ENCODE data around the gene SLC29A1. TPM values are rescaled to one million over a fixed set of nuclear protein-coding genes. Genes with fewer than 3 reads are reported as not detected.
"Not testable (repeated sequence)": the region's sequence is repeated elsewhere in the genome, so short reads cannot be mapped to it uniquely, and the experiment has no call there.

Gene SLC29A1
- total RNA-seq: 170 TPM
- long read RNA-seq, transcript SLC29A1-209 (13 exons, 2,318 nt): major isoform, 61 of 207 reads
- long read RNA-seq, transcript SLC29A1-201 (12 exons, 2,159 nt): minor isoform, 15 of 207 reads
- long read RNA-seq, transcript SLC29A1-206 (13 exons, 2,183 nt): minor isoform, 30 of 207 reads
- long read RNA-seq, partial matches to known transcripts: 22 of 207 reads
- long read RNA-seq, other reads (novel, unspliced or antisense): 75 of 207 reads

DNA sequence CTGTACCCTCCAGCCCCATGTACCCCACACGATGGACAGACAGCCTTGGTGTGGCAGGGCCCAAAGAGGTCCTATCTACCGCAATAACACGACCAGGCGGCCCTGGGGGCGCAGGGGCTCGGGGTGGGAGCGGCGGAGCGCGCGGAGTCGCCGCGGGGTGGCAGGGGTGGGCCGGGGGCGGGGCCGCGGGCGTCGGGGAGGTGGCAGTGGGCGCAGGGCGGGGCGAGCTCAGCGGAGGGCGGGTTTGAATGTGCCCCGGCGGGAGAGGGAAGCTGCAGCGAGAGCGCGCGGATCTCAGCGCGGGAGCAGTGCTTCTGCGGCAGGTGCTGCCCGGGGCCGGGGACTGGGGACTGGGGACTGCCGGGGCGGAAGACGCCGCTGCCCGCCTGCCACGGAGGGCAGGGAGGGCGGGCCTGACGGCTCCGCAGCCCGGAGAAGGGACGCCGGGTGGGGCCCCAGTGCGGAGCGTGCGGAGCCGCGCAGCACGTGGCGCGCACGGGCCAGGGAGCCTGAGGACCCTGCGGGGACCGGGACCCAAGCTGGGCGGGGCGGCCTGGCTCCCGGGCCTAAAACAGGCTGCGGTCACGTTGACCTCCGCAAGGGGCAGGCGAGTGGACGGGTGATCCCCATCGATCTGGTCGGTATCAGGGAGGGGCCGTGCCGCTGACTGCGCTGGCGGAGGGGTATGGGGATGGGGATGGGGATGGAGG is at the start of gene SLC29A1:
Gene SLC29A1, plus strand, starts transcription at position 277 of the 710 bp plus-strand sequence. CDS start 3,719 bp downstream, outside the sequence.
- ATAC-seq (peak; percentile 28), DNase-seq (ENCODE audit: missing footprints) (peak; percentile 87)
- intact Hi-C loops (cut with DNase I): loop anchor here (10.0 kb wide), 1 partner anchor 449 kb away; the partner anchor contains the start of gene VEGFA

DNA sequence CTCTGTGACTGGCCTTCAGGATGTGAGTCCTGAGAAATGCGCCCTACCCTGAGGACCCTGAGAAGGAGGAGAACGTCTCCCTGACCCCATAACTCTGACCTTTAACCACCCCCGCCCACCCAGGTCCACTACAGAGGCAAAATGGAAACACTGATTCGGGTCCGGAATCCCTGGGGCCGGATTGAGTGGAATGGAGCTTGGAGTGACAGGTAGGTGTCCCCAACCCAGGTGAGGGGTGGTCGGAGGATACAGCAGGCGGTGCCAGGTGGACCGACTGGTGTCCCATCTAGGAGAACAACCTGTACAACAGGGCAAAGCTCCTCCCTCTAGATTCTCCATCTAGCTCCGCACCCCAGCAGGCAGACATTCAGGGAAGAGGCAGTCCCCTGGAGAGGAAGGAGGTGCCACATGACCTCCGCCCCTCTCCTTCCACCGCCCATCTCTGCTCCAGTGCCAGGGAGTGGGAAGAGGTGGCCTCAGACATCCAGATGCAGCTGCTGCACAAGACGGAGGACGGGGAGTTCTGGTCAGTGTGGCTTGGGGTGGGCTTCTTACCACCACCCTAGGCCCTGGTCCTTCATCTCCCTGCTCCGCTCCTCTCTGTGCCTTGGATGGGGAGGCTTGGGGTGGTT is 47.1 kb upstream of the SLC29A1 start:
- ATAC-seq (no peak), DNase-seq (ENCODE audit: missing footprints) (peak; percentile 66)
- intact Hi-C loops (cut with DNase I): no loop called here

DNA sequence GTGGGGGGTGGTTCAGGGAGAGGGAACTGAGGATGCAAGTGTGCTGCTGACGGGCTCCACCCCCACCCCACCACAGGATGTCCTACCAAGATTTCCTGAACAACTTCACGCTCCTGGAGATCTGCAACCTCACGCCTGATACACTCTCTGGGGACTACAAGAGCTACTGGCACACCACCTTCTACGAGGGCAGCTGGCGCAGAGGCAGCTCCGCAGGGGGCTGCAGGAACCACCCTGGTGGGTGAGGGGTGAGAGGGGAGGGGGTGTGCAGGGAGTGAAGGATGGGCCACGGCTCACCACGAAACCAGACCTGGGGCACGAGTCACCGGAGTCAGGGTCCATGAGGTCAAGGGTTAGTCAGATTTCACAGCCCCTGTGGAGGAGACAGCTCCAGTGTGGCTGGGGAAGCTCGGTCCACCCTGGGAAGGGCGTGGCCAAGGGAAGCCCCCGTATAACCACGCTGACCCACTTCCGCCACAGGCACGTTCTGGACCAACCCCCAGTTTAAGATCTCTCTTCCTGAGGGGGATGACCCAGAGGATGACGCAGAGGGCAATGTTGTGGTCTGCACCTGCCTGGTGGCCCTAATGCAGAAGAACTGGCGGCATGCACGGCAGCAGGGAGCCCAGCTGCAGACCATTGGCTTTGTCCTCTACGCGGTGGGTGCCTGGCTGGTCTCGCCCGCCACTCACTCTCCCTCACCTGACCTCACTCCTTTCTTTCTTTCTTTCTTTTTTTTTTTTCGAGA is 46.5 kb upstream of the SLC29A1 start:
- intact Hi-C loops (cut with DNase I): no loop called here
- ATAC-seq (no peak), DNase-seq (ENCODE audit: missing footprints) (no peak)

DNA sequence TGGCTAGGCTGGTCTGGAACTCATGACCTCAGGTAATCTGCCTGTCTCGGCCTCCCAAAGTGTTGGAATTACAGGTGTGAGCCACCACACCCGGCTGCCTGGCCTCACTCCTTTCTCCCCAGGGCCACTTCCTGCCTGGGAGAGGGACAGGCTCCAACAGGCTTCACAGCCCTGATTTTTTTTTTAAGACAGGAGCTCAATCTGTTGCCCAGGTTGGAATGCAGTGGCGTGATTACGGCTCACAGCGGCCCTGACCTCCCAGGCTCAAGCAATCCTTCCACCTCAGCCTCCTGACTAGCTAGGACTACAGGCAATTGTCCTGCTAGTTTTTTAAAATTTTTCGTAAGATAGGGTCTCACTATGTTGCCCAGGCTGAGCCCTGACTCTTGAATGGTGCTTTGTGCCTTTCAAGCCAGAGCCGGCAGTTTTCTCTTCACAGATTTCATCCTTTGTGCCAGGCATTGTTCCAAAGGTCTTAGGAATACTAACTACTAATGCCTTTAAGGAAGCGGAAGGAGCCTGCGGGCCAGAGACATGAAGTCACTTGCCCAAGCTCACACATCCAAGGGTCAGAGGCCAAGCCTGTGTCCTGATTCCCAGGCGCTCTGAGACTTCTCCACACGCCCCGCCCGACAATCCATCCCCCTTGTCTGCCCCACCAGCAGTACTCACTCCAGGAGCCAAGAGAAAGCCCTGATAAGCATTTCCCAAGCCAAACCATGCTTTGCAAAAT is 45.5 kb upstream of the SLC29A1 start:
- intact Hi-C loops (cut with DNase I): no loop called here
- ATAC-seq (peak; percentile 94), DNase-seq (ENCODE audit: missing footprints) (peak; percentile 87)

DNA sequence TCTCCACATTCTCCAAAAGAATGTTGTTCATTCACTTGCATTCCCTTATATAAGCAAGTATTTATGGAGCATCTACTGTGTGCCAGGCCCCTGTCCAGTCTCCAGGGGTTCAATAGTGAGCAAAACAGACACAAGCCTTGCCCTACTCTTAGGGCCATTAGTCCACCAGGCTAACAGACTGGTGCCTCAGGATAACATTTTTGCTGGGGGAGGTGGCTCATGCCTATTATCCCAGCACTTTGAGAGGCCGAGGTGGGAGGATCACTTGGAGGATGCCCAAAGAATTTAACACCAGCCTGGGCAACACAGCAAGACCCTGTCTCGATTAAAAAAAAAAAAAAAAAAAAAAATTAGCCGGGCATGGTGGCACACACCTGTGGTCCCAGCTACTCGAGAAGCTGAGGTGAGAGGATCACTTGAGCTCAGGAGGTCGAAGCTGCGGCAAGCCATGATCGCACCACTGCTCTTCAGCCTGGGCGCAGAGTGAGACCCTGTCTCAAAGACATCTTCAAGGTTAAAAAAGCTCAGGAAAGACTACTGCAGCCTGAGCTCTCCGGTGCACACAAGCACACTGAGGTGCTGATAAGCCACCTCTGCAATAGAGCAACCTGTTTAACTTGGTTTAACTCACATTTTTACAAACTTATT is 44.8 kb upstream of the SLC29A1 start:
- intact Hi-C loops (cut with DNase I): no loop called here
- no peak for DNase-seq (ENCODE audit: missing footprints)
- ATAC-seq: peak; percentile 6

DNA sequence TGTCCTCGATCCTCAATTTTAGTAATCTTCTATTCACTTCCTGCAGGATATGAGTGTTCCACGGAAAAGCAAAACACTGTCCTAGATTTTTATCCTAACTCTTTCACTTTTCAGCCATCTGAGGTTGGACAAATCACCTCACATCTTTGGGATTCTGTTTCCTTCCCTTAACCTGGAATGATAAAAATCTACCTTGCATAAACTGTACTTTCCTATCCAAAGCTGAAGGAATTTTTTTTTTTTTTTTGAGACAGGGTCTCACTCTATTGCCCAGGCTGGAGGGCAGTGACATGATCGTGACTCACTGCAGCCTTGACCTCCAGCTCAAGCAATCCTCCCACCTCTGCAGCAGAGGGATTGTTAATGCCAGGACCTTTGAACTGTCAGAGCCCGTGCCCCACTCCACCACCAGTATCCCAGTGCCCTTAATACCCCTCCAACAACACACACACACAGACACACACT is 44.3 kb upstream of the SLC29A1 start:
- intact Hi-C loops (cut with DNase I): no loop called here
- no peak for ATAC-seq

DNA sequence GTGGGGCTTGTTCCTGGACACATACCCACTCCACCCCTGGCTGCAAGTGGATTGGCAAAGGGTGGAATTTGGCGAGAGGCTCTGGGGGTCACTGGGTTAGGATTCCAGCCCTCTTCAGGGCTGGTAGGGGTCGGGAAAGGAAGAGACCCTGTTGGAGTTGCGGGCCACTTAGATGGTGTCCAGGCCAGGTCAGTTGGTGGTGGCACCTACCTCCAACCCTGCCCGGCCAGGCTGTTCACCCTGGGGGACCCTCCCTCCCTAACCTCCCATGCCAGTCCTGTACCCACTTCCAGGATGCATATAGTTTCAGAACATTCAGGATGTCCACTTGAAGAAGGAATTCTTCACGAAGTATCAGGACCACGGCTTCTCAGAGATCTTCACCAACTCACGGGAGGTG is 43.7 kb upstream of the SLC29A1 start:
- DNase-seq (ENCODE audit: missing footprints) (no peak), ATAC-seq (no peak)
- intact Hi-C loops (cut with DNase I): no loop called here

More for the DNA sequence above, 44.3 kb upstream of the SLC29A1 start:
- DNase-seq (ENCODE audit: missing footprints): no peak

DNA sequence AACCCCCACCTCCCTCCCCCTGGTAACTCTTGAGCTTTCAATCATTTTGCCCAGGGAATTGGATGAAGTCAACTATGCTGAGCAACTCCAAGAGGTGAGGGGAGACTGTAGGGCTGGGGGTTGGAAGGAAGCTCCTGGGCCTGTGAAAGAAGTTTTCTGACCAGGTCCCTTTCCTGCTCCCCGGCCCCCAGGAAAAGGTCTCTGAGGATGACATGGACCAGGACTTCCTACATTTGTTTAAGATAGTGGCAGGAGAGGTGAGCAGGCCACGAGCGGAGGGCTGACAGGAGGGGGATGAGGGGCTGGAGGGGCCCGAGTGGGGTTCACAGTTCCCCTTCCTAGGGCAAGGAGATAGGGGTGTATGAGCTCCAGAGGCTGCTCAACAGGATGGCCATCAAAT is 43.0 kb upstream of the SLC29A1 start:
- ATAC-seq (no peak), DNase-seq (ENCODE audit: missing footprints) (no peak)
- intact Hi-C loops (cut with DNase I): no loop called here

DNA sequence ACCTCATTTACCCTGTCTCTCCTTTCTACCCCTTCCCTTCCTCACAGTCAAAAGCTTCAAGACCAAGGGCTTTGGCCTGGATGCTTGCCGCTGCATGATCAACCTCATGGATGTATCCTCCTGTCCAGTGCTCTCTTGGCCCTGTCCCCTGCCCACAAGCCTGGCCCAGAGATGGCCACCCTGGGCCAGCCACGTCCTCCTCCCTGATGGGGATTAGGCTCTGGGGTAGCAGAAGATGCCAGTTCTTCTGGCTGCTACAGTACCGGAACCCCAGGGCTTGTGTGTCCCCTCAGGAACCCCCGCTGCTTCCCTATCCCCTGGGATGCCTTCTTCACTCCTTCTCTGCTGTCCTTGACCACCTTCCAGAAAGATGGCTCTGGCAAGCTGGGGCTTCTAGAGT is 42.5 kb upstream of the SLC29A1 start:
- intact Hi-C loops (cut with DNase I): no loop called here
- no peak for DNase-seq (ENCODE audit: missing footprints)
- ATAC-seq: no peak

DNA sequence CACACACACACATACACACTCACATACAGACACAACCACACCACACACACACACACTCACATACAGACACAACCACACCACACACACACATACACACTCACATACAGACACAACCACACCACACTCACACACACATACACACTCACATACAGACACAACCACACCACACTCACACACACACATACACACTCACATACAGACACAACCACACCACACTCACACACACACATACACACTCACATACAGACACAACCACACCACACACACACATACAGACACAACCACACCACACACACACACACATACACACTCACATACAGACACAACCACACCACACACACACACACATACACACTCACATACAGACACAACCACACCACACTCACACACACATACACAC is 41.6 kb upstream of the SLC29A1 start:
- ATAC-seq; DNase-seq (ENCODE audit: missing footprints); intact Hi-C loops (cut with DNase I): not testable (repeated sequence)

DNA sequence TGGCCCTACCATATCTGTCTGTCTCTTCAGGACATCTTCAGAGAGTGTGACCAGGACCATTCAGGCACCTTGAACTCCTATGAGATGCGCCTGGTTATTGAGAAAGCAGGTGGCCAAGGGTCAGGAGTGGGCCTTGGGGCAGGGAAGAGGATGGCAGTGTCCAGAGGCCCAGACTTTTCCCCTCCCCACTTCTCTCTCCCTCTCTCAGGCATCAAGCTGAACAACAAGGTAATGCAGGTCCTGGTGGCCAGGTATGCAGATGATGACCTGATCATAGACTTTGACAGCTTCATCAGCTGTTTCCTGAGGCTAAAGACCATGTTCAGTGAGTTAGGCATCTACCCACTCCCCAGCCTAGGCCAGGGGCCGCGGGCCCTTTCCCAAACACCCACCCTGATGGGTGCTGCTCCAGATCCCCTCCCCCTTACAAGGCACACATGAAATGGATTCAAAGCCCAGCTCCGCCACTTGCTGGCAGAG is 40.4 kb upstream of the SLC29A1 start:
- ATAC-seq (no peak), DNase-seq (ENCODE audit: missing footprints) (no peak)
- intact Hi-C loops (cut with DNase I): no loop called here

DNA sequence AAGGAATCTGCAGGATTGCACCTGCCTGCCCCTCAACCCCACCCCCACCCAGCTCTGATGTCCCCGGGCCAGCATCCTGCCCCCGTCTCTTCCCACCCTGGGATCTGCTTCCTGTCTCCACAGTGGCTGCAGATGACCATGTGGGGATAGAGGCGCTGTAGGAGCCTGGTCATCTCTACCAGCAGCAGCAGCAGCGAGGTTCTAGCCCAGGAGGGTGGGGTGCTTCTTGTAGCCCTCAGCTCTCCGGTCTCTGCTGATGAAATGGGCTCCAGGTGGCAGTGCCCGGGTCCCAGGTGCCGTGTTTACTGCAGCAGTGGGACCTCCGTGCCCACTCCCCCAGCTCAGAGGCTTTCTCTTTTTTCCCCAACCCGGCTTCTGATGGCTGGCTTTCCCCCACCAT is 39.6 kb upstream of the SLC29A1 start:
- intact Hi-C loops (cut with DNase I): no loop called here
- ATAC-seq (no peak), DNase-seq (ENCODE audit: missing footprints) (no peak)

DNA sequence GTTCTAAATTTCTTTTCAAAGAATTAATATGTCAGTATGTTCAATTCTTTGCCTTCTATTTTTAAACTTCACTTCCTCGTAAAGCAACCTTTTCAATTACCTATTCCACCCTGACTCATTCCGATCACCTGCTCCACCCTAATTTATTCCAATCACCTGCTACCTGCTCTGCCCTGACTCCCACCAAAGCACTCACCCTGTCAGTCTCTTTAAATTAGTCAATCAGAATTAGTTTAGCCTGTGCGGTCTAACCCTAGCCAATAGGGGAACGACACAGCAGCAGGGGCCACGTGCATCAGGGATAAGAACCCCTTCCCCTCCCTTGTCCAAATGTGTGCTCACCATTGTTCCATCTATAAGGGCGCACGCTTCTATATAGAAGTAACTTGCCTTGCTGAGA is 38.0 kb upstream of the SLC29A1 start:
- ATAC-seq; DNase-seq (ENCODE audit: missing footprints); intact Hi-C loops (cut with DNase I): not testable (repeated sequence)

DNA sequence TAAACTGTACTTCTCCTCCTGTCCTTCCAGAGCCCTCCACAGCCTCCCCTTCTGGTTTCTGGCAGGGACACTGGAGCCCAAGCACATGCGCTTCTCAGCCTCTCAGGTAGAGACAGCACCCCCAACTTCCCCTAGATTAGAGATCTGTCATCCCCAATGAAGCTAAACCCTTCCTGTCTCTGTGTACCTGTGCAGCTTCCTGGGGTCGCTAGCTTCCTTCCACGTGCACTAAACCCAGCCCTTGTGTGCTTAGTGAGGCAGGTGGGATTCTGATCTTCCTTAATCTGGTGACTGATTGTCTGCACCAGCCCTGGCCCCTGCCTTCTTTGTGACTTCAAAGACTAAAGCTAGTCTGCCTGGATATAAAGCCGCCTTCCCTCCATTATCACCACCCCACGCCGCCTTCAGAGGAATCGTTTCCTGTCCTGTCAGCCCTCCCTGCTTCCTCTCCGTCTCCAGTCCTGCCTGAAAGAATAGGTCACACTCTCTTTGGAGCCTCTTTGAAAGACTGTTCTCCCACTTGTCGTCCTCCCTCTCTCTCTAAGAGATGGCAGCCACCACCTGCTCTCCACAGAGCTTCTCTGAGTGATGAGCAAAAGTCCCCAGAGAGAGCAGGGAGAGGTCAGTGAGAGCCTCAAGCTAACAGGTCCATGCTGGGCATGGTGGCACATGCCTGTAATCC is 37.3 kb upstream of the SLC29A1 start:
- DNase-seq (ENCODE audit: missing footprints) (no peak), ATAC-seq (no peak)
- intact Hi-C loops (cut with DNase I): no loop called here

DNA sequence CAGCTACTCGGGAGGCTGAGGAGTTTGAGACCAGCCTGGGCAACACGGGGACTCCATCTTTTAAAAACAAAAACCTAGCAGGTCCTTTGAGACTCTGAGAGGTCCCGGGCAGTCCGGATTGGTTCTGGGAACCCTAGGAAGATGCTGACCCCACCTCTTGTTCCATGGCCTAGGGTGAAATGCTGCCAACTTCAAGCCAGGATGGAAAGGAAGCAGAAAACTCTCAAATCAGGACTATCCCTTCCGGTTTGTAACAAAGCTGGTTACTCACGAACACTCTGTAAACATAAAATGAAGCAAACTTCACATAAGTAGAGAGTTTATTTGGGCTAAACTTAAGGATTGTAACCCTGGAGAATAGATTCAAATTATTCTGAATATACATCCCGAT is 36.8 kb upstream of the SLC29A1 start:
- no peak for ATAC-seq
- DNase-seq (ENCODE audit: missing footprints): no peak
- intact Hi-C loops (cut with DNase I): no loop called here

DNA sequence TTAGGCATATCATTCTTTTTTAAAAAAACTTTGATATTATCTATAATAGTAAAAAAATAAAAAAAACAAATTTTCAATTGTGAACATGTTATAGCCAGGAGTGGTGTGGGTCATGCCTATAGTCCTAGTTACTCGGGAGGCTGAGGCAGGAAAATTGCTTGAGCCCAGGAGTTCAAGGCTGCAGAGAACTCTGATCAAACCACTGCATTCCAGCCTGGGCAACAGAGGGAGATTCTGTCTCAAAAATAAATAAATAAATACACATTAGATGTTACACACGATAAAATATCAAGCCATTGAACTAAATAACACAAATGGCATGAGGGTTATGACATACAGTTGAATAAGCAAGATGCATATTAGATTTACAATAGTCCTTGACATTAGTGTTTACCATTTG is 34.6 kb upstream of the SLC29A1 start:
- DNase-seq (ENCODE audit: missing footprints) (no peak), ATAC-seq (no peak)
- intact Hi-C loops (cut with DNase I): no loop called here

DNA sequence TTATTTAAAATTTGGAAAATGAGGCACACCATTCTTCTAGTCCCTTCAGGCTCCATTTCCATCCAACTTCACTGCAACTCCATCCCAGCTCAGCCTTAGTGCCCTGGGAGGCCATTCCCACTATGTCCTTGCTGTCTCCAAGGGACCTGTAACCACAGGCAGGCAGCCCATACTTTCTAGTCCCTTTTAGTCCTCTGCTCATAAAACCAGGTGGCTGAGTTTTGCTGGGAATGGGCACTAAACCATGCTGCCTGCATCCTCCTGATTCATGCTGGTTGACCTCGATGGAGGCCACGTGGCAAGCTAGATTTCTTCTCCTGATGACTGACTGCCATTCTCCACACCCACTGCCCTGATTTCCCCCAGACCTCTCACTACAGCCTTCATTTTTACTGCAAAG is 34.1 kb upstream of the SLC29A1 start:
- DNase-seq (ENCODE audit: missing footprints) (no peak), ATAC-seq (no peak)
- intact Hi-C loops (cut with DNase I): no loop called here

DNA sequence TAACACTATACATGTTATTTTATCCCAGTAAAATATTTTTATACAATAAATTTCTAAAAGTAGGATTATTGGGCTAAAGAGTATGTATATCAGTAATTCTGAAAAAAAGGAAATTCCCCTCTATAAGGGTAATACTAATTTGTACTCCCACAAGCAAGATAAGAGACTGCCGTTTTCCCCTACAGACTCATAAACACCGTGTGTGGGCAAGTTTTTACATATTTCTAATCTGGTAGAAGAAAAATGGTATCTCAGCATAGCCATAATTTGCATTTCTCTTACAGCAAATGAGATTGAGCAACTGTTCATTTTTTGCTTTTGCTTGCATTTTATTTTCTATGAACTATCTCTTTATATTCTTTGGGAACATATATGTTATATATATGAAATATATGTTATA is 32.7 kb upstream of the SLC29A1 start:
- DNase-seq (ENCODE audit: missing footprints): no peak
- intact Hi-C loops (cut with DNase I): no loop called here
- ATAC-seq: no peak
